ENCODE results near the gene NR1D1. TPM values are rescaled to one million over a fixed set of nuclear protein-coding genes. Genes with fewer than 3 reads are reported as not detected.
A peak's percentile ranks its signal among the peaks of the same experiment; 100 is the strongest.

NR1D1 gene
- total and polyA plus RNA-seq, 2 of the 13 experiments (the other 11 are each of a cell fraction or from before 2014, with no cell fraction given): 2.1 to 2.7 TPM

- TF ChIP-seq ZIK1 (CRISPR knock-in tag; IDR thresholded peaks at IDR 0.05; ENCODE audit: borderline replicate concordance, low read depth): peak; percentile 76; the same call in 1 of the 2 replicates
- TF ChIP-seq BHLHE40 (IDR thresholded peaks at IDR 0.05; ENCODE audit: low read length): peak; percentile 87
- peak; percentile 71; the same call in 1 of the 2 replicates for TF ChIP-seq BRCA1 (CRISPR knock-in tag; IDR thresholded peaks at IDR 0.05)
- TF ChIP-seq RFX5 (IDR thresholded peaks at IDR 0.05; ENCODE audit: low read depth, low read length): peak; percentile 86
- TF ChIP-seq MEIS2 (CRISPR knock-in tag; IDR thresholded peaks at IDR 0.05): peak; percentile 85
- TF ChIP-seq, protein P1, sequence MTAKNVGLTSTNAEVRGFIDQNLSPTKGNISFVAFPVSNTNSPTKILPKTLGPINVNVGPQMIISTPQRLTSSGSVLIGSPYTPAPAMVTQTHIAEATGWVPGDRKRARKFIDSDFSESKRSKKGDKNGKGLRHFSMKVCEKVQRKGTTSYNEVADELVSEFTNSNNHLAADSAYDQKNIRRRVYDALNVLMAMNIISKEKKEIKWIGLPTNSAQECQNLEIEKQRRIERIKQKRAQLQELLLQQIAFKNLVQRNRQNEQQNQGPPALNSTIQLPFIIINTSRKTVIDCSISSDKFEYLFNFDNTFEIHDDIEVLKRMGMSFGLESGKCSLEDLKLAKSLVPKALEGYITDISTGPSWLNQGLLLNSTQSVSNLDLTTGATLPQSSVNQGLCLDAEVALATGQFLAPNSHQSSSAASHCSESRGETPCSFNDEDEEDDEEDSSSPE (CRISPR knock-in tag; IDR thresholded peaks at IDR 0.05): peak; percentile 43; the same call in 1 of the 2 replicates
- 0 out of 2 replicates have a peak, but pooled peaks have one; percentile 75 for TF ChIP-seq CREB3 (CRISPR knock-in tag; IDR thresholded peaks at IDR 0.05)
- TF ChIP-seq ZNF841 (CRISPR knock-in tag; IDR thresholded peaks at IDR 0.05; ENCODE audit: borderline replicate concordance): no peak
- peak; percentile 95 for TF ChIP-seq SALL1 (CRISPR knock-in tag; IDR thresholded peaks at IDR 0.05)
- TF ChIP-seq MATR3 (CRISPR knock-in tag; IDR thresholded peaks at IDR 0.05): no peak
- peak; percentile 84; the same call in 1 of the 2 replicates for TF ChIP-seq MIXL1 (CRISPR knock-in tag; IDR thresholded peaks at IDR 0.05)
- 0 out of 2 replicates have a peak, but pooled peaks have one; percentile 75 for TF ChIP-seq ZBTB25 (CRISPR knock-in tag; IDR thresholded peaks at IDR 0.05)
- 0 out of 2 replicates have a peak, but pooled peaks have one; percentile 36 for TF ChIP-seq ETV6 (CRISPR knock-in tag; conservative IDR thresholded peaks at IDR 0.05)
- TF ChIP-seq, protein P2, sequence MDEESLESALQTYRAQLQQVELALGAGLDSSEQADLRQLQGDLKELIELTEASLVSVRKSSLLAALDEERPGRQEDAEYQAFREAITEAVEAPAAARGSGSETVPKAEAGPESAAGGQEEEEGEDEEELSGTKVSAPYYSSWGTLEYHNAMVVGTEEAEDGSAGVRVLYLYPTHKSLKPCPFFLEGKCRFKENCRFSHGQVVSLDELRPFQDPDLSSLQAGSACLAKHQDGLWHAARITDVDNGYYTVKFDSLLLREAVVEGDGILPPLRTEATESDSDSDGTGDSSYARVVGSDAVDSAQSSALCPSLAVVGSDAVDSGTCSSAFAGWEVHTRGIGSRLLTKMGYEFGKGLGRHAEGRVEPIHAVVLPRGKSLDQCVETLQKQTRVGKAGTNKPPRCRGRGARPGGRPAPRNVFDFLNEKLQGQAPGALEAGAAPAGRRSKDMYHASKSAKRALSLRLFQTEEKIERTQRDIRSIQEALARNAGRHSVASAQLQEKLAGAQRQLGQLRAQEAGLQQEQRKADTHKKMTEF (CRISPR knock-in tag; IDR thresholded peaks at IDR 0.05): peak; percentile 67
- TF ChIP-seq ZNF879 (CRISPR knock-in tag; IDR thresholded peaks at IDR 0.05): peak; percentile 12; the same call in 1 of the 2 replicates
- TF ChIP-seq KDM2A (CRISPR knock-in tag; IDR thresholded peaks at IDR 0.05; ENCODE audit: borderline replicate concordance, low read depth): peak; percentile 52; the same call in 1 of the 2 replicates
- 0 out of 2 replicates have a peak, but pooled peaks have one; percentile 21 for TF ChIP-seq ARHGAP35 (CRISPR knock-in tag; IDR thresholded peaks at IDR 0.05; ENCODE audit: borderline replicate concordance)
- TF ChIP-seq MED1 (CRISPR knock-in tag; IDR thresholded peaks at IDR 0.05): peak; percentile 95
- TF ChIP-seq CBX2 (IDR thresholded peaks at IDR 0.05; ENCODE audit: low read depth, low read length): no peak
- TF ChIP-seq CBX2 (CRISPR knock-in tag; IDR thresholded peaks at IDR 0.05; ENCODE audit: low read depth): no peak
- TF ChIP-seq, protein P3, sequence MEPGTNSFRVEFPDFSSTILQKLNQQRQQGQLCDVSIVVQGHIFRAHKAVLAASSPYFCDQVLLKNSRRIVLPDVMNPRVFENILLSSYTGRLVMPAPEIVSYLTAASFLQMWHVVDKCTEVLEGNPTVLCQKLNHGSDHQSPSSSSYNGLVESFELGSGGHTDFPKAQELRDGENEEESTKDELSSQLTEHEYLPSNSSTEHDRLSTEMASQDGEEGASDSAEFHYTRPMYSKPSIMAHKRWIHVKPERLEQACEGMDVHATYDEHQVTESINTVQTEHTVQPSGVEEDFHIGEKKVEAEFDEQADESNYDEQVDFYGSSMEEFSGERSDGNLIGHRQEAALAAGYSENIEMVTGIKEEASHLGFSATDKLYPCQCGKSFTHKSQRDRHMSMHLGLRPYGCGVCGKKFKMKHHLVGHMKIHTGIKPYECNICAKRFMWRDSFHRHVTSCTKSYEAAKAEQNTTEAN (CRISPR knock-in tag; conservative IDR thresholded peaks at IDR 0.05): peak; percentile 94
- no peak for TF ChIP-seq IKZF1 (IDR thresholded peaks at IDR 0.05)
These were observed 2.2 kb downstream of the NR1D1 start (continued) for GRCh38 chr17:40097931-40098845.
